ENCODE measurements around the gene NEXN. TPM values are rescaled to one million over a fixed set of nuclear protein-coding genes. Genes with fewer than 3 reads are reported as not detected.

Gene NEXN
- total and polyA plus RNA-seq, 9 donors: 2.4 to 66.2 (median 13.3) TPM

DNA sequence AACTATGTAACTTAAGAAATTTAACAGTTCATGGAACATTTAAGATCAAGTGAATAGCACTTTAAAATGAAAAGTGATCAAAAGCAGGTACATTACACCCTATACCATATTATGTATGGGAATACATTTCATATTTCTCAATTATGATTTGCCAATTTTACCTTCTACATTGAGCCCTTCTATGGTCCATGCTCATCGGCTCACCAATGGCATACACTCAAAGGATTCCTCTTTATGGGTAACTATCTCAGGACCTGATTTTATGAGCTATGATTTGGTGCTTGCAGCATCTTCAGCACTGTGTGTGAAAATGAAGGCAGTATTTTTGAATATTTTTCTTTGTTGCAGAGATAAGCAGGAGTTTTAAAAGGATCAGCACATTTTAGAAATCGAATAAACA, 56.9 kb downstream of the NEXN start:
- no peak overlapping the region for H3K4me3 ChIP-seq
- intact Hi-C loops (cut with DNase I): no loop called here
- no peak for DNase-seq
- TF ChIP-seq EP300 (IDR thresholded peaks at IDR 0.05) (no peak), POLR2A (IDR thresholded peaks at IDR 0.05) (no peak)
- TF ChIP-seq, protein P1, sequence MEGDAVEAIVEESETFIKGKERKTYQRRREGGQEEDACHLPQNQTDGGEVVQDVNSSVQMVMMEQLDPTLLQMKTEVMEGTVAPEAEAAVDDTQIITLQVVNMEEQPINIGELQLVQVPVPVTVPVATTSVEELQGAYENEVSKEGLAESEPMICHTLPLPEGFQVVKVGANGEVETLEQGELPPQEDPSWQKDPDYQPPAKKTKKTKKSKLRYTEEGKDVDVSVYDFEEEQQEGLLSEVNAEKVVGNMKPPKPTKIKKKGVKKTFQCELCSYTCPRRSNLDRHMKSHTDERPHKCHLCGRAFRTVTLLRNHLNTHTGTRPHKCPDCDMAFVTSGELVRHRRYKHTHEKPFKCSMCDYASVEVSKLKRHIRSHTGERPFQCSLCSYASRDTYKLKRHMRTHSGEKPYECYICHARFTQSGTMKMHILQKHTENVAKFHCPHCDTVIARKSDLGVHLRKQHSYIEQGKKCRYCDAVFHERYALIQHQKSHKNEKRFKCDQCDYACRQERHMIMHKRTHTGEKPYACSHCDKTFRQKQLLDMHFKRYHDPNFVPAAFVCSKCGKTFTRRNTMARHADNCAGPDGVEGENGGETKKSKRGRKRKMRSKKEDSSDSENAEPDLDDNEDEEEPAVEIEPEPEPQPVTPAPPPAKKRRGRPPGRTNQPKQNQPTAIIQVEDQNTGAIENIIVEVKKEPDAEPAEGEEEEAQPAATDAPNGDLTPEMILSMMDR (IDR thresholded peaks at IDR 0.05): no peak
- H3K9me3 ChIP-seq: no peaks in the 10 kb centered on the region
- no peak overlapping the region for H3K27ac ChIP-seq
- peaks cover 3% of the 10 kb centered on the region for H3K4me1 ChIP-seq (ENCODE audit: insufficient read depth)
- H3K36me3 ChIP-seq: no peaks in the 10 kb centered on the region
- H3K27me3 ChIP-seq: no peaks in the 10 kb centered on the region
- 40 to 55% (median 44%) methylated on average over 2 of the region's 2 CpGs for WGBS, 3 donors

DNA sequence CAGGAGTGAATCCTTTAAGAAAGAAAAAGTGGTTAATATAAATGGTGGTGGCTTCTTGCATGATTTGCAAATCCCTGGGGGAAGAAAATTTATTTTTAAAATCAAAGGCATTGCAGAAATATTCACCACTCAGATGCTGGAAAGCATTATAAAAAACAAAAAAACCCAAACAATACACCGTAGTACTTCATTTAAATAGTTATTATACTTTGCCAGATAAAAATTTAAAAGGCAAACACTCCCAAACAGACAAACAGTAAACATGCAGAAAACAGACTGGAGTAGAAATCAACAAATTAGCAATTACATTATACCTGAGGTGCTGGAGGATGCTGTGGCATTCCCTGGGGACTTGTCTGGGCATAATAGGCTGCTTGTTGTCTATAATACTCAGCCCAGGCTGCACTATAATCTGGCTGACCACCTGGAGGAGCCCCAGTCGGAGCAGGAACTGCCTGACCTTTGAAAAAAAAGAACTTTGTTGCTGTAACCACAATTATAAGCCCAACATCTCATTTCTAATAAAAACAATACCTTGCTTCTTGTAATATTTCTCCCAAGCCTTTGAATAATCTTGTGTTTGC, 60.5 kb downstream of the NEXN start:
- Histone ChIP-seq H3K9me3 (no peaks in the 10 kb centered on the region), H3K27me3 (no peaks in the 10 kb centered on the region), H3K4me1 (ENCODE audit: insufficient read depth) (peaks cover 3% of the 10 kb centered on the region), H3K27ac (no peak overlapping the region), H3K4me3 (no peak overlapping the region), H3K36me3 (no peaks in the 10 kb centered on the region)
- intact Hi-C loops (cut with DNase I): no loop called here
- no peak for TF ChIP-seq POLR2A (IDR thresholded peaks at IDR 0.05)
- TF ChIP-seq, protein P1 (IDR thresholded peaks at IDR 0.05): no peak
- TF ChIP-seq EP300 (IDR thresholded peaks at IDR 0.05): no peak
- DNase-seq: no peak
- 7 to 20% (median 7%) methylated on average over 2 of the region's 2 CpGs for WGBS, 3 donors

DNA sequence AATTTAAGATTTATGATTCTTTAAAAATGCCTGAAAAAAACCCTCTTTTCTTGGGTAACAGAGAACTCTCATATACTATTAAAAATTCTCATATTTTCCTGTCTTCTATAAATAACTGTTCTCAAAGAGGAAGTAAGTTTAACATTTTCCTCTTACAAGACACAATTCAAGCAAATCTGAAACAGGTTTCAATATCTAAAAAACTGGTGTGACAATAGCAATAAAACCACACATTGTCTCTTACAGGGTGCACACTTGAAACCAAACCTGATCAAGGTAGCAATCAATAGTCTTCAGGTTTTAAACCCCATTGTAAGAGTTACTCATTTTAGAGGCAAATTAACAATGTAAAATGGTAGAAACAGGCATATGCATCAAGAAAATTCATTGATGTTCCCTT, 62.4 kb downstream of the NEXN start:
- Histone ChIP-seq H3K36me3 (no peaks in the 10 kb centered on the region), H3K4me3 (no peak overlapping the region), H3K4me1 (ENCODE audit: insufficient read depth) (peaks cover 3% of the 10 kb centered on the region), H3K27ac (no peak overlapping the region), H3K27me3 (no peaks in the 10 kb centered on the region), H3K9me3 (no peaks in the 10 kb centered on the region)
- intact Hi-C loops (cut with DNase I): no loop called here
- TF ChIP-seq EP300 (IDR thresholded peaks at IDR 0.05) (no peak), POLR2A (IDR thresholded peaks at IDR 0.05) (no peak)
- TF ChIP-seq, protein P1 (IDR thresholded peaks at IDR 0.05): no peak
- no peak for DNase-seq

DNA sequence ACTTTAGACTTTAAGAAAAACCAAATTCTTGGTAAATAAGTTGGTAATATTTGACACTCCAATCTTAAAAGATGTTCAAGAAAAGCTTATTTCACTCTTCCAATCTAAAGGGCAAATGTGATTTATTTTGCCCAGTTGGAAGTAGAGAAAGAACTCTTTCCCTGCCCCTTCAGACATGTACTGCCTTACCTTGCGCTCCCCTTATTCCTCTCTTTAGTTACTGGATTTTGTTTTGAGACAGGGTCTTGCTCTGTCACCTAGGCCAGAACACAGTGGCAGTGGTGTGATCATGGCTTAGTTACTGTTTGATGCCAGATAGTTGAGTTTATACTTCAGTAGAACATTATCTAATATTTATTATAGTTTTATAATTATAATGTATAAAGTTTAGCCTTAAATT, 62.9 kb downstream of the NEXN start:
- H3K4me3 ChIP-seq: no peak overlapping the region
- DNase-seq: no peak
- H3K4me1 ChIP-seq (ENCODE audit: insufficient read depth): peaks cover 3% of the 10 kb centered on the region
- 98 to 100% (median 100%) methylated on average over 1 of the region's 1 CpG for WGBS, 3 donors
- no peaks in the 10 kb centered on the region for H3K27me3 ChIP-seq
- intact Hi-C loops (cut with DNase I): no loop called here
- no peaks in the 10 kb centered on the region for H3K9me3 ChIP-seq
- TF ChIP-seq POLR2A (IDR thresholded peaks at IDR 0.05): no peak
- H3K27ac ChIP-seq: no peak overlapping the region
- H3K36me3 ChIP-seq: no peaks in the 10 kb centered on the region

DNA sequence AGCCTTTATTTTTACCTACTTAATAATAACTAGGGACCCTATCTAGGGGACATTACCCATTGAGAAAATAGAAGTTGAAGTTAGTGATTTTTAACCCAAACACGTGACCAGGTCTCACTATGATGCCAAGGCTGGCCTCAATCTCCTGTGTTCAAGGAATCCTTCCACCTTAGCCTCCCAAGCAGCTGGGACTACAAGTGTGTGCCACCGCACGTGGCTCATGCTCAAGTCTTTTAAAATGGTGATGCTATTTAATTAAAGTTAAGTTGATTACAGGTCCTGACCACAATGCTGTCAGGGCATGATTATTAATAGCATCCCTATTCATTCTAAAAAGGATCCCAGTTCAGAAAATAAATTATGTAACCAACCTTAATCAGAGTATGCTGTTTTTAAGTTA, 65.5 kb downstream of the NEXN start:
- Histone ChIP-seq H3K4me3 (no peak overlapping the region), H3K9me3 (no peaks in the 10 kb centered on the region), H3K36me3 (no peaks in the 10 kb centered on the region), H3K4me1 (ENCODE audit: insufficient read depth) (peaks cover 5% of the 10 kb centered on the region), H3K27ac (no peak overlapping the region), H3K27me3 (no peaks in the 10 kb centered on the region)
- WGBS, 3 donors: 94 to 97% (median 94%) methylated on average over 3 of the region's 3 CpGs
- intact Hi-C loops (cut with DNase I): no loop called here
- no peak for DNase-seq
- TF ChIP-seq, protein P1 (IDR thresholded peaks at IDR 0.05): no peak
- no peak for TF ChIP-seq EP300 (IDR thresholded peaks at IDR 0.05)
- TF ChIP-seq POLR2A (IDR thresholded peaks at IDR 0.05): no peak
